Kidney epithelial cell (primary cell): ENCODE data around the gene GKAP1. TPM values are rescaled to one million over a fixed set of nuclear protein-coding genes. Genes with fewer than 3 reads are reported as not detected.
A peak's percentile ranks its signal among the peaks of the same experiment; 100 is the strongest.
"Not testable (repeated sequence)": the region's sequence is repeated elsewhere in the genome, so short reads cannot be mapped to it uniquely, and the experiment has no call there.

Experiments used
- DNase-seq: peaks from one replicate; pipeline ENCODE4 v3.0.0-alpha.2; 2010; ENCODE audit warnings: low read depth
- H3K27me3 ChIP-seq: 2 replicates; pipeline ENCODE4 v1.6.0; 2011; ENCODE audit warnings: low read length; ENCODE audit not compliant: control insufficient read depth, insufficient read depth
- H3K36me3 ChIP-seq: 2 replicates; pipeline ENCODE4 v1.5.1; 2011; ENCODE audit warnings: low read length; ENCODE audit not compliant: control insufficient read depth, insufficient read depth
- H3K4me3 ChIP-seq: 2 replicates; pipeline ENCODE4 v1.5.1; 2011; ENCODE audit warnings: low read depth, mild to moderate bottlenecking, control low read depth, low read length
- total RNA-seq: library from RNA; depleted of rRNA; stranded (reverse); fragments of >200 nt; gene quantifications from 2 replicates; pipeline ENCODE4 v1.2.3, GENCODE V29; 2015
- TF ChIP-seq, protein P1 (sequence below): IDR thresholded peaks from 2 replicates; pipeline ENCODE4 v1.5.1; 2011; ENCODE audit warnings: mild to moderate bottlenecking, moderate library complexity, low read length, control low read depth, inconsistent platforms; ENCODE audit not compliant: insufficient read depth, poor library complexity, severe bottlenecking

Gene GKAP1
- total RNA-seq, 1 donor from 2014 or later: 2.7 TPM

DNA sequence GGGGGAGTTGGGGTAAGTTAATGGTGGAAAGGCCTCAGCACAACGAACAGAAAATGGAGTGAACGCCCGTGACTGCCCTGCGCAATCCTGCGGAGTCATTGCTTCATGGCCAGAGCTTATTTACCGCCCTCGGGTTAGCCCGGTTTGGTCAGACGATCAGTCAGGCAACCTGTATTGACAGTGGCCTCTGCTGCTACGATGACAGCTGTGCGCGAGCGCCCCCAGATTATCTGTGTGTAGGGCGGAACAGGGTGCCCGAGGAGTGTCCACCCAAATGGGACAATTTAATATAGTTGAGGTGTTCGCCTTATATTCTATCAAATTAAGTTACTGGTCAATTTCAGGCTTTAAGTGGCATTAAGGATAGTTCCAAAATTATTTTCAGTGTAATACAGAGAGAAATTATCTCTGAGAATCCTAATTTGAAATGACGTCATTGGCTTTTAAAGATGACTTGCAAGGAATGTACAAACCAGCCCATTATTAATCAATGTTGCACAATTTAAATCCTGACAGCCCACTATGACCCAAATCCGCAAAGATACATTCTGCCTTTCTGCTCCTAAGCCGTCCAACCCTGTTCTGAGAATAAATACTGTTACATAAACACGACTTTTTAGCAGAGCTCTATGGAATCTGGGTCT is 108.9 kb downstream of the GKAP1 start:
- H3K4me3 ChIP-seq: peak overlapping the region; percentile 97
- no peaks in the 10 kb centered on the region for H3K27me3 ChIP-seq
- DNase-seq: no peak
- H3K36me3 ChIP-seq: no peaks in the 10 kb centered on the region
- TF ChIP-seq, protein P1, sequence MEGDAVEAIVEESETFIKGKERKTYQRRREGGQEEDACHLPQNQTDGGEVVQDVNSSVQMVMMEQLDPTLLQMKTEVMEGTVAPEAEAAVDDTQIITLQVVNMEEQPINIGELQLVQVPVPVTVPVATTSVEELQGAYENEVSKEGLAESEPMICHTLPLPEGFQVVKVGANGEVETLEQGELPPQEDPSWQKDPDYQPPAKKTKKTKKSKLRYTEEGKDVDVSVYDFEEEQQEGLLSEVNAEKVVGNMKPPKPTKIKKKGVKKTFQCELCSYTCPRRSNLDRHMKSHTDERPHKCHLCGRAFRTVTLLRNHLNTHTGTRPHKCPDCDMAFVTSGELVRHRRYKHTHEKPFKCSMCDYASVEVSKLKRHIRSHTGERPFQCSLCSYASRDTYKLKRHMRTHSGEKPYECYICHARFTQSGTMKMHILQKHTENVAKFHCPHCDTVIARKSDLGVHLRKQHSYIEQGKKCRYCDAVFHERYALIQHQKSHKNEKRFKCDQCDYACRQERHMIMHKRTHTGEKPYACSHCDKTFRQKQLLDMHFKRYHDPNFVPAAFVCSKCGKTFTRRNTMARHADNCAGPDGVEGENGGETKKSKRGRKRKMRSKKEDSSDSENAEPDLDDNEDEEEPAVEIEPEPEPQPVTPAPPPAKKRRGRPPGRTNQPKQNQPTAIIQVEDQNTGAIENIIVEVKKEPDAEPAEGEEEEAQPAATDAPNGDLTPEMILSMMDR: peak; percentile 30

DNA sequence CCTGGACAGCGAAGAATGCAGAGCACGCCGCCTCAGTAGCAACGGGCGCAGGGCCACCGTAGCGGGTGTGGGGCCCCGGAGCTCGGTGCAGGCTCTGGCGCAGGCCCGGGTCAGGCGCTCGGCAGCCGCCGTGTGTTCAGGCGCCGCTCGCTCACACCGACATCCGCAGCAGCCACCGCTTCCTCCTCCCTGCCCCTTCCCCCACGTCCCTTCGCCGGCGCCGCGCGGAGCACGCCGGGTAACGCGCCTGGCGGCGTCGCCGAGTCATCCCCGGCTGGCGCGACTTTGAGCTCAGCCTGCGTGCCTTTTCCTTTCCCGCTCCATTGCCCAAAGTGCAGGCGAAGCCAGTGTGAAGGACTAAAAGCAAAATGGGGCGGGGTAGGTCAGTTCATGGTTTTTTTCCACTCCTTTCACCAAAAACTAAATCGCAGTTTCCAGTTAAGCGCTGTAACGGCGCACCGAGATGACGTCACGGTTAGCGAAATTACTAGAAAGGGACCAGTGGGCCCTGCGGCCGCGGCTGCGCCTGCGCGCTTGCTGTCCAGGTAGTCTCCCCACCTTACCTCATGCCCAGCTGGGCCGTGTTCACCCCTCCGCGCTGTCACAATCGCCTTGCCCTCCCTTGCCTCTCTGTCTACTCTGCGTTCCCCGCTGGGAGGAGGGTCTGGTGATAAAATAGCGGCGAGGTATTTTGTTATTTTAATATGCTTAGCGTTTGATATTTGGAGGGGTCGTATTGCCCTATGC is 109.6 kb downstream of the GKAP1 start, which contains the start of gene UBQLN1:
UBQLN1 (minus strand) TSS at position 191 of the 747 bp plus-strand sequence. CDS start 279 bp downstream, outside the sequence.
- DNase-seq: peak; percentile 74
- no peaks in the 10 kb centered on the region for H3K27me3 ChIP-seq
- TF ChIP-seq, protein P1: no peak

DNA sequence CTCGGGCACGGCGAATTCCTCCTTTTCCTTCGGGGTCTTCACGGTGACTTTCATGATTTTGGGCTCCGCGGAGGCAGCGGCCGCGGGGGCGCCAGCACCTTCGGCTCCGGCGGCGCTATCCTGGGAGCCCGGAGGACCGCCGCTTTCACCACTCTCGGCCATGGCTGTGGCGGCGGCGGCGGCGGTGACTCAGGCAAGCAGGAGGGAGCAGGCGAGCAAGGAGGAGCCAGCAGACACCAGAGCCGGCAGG is 110.1 kb downstream of the GKAP1 start:
- Histone ChIP-seq H3K4me3 (peak overlapping the region; percentile 97), H3K27me3 (no peaks in the 10 kb centered on the region), H3K36me3 (no peaks in the 10 kb centered on the region)
- DNase-seq: peak; percentile 29
- TF ChIP-seq, protein P1: no peak

More for the DNA sequence above, 109.6 kb downstream of the GKAP1 start, which contains the start of gene UBQLN1:
- no peaks in the 10 kb centered on the region for H3K36me3 ChIP-seq
- peak within 1 kb of the TSS; percentile 97 for H3K4me3 ChIP-seq

DNA sequence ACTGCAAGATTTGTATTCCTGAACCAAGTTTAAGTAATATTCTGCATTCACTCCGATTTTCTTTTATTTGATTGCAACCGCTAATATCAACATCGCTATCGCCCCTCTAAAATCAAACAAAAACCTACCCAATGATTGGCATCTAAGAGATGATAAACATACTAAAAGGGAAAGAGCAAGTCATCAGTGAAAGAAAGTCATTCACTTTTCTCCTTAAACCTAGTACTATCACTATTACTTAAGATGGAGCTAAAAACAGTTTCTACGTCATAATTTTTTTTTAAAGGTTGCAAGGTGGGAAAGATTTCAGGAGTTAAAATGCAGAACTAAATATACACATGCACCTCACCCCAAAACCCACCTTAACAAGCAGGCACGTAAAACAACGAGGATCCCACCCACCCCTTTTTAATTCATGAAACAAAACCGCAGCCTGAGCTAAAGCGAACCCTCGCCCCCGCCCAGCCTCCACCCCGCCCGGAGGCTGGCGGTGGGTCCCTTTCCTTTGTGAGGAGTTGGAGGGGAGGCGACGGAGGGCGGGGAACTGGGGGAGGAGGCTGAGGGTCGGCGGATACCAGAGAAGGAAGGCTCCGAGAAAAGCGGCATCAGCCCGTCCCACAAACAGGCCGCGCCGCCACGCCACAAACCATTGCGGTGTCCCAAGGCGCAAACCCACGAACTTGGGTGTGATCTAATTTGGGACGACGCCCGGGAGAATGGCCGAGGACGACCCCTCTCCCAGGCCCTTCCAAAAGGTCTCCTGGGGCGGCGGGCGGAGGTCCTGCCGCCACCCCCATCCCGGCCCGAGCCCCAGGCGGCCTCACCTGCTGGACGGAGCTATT is 110.7 kb downstream of the GKAP1 start:
- no peaks in the 10 kb centered on the region for H3K27me3 ChIP-seq
- no peaks in the 10 kb centered on the region for H3K36me3 ChIP-seq
- no peak for DNase-seq
- peak overlapping the region; percentile 97 for H3K4me3 ChIP-seq
- TF ChIP-seq, protein P1: no peak

DNA sequence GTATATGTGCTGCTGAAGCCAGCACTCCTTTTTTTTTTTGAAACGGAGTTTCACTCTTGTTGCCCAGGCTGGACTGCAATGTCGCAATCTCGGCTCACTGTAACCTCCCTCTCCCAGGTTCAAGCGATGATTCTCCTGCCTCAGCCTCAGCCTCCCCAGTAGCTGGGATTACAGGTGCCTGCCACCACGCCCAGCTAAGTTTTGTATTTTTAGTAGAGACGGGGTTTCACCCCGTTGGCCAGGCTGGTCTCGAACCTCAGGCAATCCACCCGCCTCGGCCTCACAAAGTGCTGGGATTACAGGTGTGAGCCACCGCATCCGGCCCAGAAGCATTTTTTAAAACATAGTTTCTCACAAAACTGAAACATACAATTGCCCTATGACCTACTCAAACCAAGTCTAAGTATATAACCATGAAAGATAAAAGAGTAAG is 112.3 kb downstream of the GKAP1 start:
- H3K4me3 ChIP-seq, H3K36me3 ChIP-seq, H3K27me3 ChIP-seq: not testable (repeated sequence)

DNA sequence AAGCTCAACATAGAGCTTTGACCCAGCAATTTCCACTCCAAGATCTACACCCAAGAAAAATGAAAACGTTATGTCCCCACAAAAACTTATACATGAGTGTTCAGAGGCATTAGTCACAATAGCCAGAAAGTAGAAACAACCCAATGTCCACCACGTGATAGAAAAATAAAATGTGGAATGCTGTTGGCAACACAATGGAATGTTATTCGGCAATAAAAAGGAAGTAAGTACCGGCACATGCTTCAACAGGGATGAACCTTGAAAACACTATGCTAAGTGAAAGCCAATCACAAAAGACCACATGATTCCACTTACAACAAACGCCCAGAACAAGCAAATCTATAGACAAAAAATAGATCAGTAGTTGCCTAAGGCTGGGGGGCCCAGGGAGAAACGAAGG is 115.8 kb downstream of the GKAP1 start:
- TF ChIP-seq, protein P1: no peak
- H3K27me3 ChIP-seq: no peaks in the 10 kb centered on the region
- H3K4me3 ChIP-seq: no peak overlapping the region
- H3K36me3 ChIP-seq: no peaks in the 10 kb centered on the region
- no peak for DNase-seq

More for the DNA sequence above, 112.3 kb downstream of the GKAP1 start:
- not testable (repeated sequence) for DNase-seq
